GM12874 (cell line): ENCODE results near the gene ZNF408.

Experiments
- TF ChIP-seq, protein P1 (sequence below): IDR thresholded peaks from 2 replicates; pipeline ENCODE4 v1.5.1; 2011; ENCODE audit warnings: low read depth, mild to moderate bottlenecking, control low read depth, low read length, moderate library complexity; ENCODE audit not compliant: insufficient read depth

Gene ZNF408

DNA sequence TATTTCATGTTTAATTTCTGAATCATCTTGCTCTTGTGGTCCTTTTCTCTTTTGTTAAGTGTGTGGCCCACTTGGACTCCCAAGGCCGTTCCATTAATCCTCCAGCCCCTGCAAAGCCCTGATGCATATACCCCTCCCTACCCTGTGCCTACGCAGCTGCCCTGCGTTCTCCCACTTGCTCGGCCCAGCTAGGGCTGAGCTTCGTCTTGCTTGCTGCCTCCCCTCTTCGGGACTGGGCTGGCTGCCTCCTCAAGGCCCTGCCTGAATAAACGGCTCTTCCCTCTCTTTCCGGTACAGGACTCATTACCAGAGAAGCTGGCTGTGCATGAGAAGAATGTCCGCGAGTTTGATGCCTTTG lies 28.9 kb upstream of the ZNF408 start:
- TF ChIP-seq, protein P1, sequence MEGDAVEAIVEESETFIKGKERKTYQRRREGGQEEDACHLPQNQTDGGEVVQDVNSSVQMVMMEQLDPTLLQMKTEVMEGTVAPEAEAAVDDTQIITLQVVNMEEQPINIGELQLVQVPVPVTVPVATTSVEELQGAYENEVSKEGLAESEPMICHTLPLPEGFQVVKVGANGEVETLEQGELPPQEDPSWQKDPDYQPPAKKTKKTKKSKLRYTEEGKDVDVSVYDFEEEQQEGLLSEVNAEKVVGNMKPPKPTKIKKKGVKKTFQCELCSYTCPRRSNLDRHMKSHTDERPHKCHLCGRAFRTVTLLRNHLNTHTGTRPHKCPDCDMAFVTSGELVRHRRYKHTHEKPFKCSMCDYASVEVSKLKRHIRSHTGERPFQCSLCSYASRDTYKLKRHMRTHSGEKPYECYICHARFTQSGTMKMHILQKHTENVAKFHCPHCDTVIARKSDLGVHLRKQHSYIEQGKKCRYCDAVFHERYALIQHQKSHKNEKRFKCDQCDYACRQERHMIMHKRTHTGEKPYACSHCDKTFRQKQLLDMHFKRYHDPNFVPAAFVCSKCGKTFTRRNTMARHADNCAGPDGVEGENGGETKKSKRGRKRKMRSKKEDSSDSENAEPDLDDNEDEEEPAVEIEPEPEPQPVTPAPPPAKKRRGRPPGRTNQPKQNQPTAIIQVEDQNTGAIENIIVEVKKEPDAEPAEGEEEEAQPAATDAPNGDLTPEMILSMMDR = no peak

- TF ChIP-seq, protein P1 = no peak
Observed at GRCh38 chr11:46672381-46672839, 28.4 kb upstream of the ZNF408 start.

- TF ChIP-seq, protein P1 = no peak
Observed at GRCh38 chr11:46673713-46674462, 26.9 kb upstream of the ZNF408 start.

DNA sequence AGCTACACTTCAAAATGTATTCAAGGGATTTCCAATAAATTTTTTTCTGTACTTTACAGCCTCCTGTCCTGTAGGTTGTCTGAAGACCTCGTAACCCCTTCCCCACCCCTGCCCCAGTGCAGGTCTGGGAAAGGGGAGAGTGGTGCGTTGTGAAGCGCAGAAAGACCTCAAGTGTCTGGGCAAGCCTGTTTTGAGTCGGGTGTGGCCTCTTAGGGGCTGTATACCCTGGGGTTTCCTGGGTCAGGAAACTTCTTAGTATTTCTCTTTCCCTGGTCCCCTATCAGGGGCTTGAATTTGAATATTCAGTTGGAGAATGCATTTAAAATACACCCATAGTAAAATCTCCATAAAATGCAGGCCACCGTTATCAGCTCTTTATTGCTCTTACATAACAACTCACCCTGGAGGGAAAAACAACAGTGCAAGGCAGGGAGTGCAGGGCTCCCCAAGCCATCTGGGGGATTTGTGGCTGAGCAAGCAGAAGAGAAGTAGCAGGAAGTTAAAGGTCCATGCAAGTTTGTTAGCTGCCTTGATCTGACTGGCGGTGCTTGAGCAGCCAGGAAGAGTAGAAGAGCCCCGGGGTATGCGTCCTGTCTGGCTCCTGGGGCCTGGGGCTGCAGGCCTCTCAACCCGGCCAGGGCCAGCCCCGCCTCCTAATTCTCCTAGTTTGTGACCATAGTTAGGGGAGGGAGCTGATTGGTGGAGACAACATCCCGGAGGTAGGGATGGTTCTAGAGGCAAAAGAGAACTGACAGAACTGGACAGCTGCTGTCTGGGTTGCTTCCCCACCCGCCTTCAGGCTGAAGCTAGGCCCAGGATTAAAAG lies 26.2 kb upstream of the ZNF408 start:
- TF ChIP-seq, protein P1 = no peak

GRCh38 chr11:46675288-46675851 lies 25.5 kb upstream of the ZNF408 start:
- TF ChIP-seq, protein P1 = no peak

GRCh38 chr11:46675949-46676348 lies 24.9 kb upstream of the ZNF408 start:
- TF ChIP-seq, protein P1 = no peak
